ENCODE measurements around the gene SUGCT.

The SUGCT gene

DNA sequence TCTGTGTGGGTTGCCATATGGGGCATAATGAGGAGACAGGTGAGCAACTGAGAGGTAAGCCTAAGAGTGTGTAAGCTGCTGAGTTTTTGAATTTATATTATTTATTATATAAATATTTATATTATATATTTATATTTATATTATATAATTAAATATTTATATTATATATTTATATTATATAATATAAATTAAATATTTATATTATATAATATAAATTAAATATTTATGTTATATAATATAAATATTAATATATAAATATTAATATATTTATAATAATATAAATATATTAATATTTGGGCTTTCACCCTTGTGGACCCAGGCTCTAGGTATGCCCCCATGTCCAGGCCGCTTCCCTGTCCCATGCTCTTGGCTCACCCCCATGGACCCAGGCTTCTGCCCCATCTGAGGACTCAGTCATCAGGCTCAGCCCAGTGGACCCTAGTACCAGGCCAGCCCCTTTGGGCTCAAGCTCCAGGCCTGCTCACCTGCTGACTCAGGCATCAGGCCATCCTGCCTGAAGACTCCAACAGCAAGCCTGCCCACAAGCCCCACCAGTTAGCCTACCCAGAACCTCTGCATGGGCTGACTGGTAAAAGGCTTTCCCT is 755.4 kb downstream of the SUGCT start:
- TF ChIP-seq SIN3A (IDR thresholded peaks at IDR 0.05; ENCODE audit: borderline replicate concordance, insufficient read depth, low read length) (no peak), FOXP2 (optimal IDR thresholded peaks at IDR 0.05; ENCODE audit: borderline replicate concordance, extremely low read depth, extremely low read length, insufficient read depth) (no peak), POLR2AphosphoS5 (IDR thresholded peaks at IDR 0.05; ENCODE audit: low read depth, low read length) (no peak), TAF1 (IDR thresholded peaks at IDR 0.05; ENCODE audit: borderline replicate concordance, insufficient read depth, low read length) (no peak)
- TF ChIP-seq, protein P1, sequence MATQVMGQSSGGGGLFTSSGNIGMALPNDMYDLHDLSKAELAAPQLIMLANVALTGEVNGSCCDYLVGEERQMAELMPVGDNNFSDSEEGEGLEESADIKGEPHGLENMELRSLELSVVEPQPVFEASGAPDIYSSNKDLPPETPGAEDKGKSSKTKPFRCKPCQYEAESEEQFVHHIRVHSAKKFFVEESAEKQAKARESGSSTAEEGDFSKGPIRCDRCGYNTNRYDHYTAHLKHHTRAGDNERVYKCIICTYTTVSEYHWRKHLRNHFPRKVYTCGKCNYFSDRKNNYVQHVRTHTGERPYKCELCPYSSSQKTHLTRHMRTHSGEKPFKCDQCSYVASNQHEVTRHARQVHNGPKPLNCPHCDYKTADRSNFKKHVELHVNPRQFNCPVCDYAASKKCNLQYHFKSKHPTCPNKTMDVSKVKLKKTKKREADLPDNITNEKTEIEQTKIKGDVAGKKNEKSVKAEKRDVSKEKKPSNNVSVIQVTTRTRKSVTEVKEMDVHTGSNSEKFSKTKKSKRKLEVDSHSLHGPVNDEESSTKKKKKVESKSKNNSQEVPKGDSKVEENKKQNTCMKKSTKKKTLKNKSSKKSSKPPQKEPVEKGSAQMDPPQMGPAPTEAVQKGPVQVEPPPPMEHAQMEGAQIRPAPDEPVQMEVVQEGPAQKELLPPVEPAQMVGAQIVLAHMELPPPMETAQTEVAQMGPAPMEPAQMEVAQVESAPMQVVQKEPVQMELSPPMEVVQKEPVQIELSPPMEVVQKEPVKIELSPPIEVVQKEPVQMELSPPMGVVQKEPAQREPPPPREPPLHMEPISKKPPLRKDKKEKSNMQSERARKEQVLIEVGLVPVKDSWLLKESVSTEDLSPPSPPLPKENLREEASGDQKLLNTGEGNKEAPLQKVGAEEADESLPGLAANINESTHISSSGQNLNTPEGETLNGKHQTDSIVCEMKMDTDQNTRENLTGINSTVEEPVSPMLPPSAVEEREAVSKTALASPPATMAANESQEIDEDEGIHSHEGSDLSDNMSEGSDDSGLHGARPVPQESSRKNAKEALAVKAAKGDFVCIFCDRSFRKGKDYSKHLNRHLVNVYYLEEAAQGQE (IDR thresholded peaks at IDR 0.05; ENCODE audit: insufficient read depth in 1 of 2, low read depth in 2 of 2, low read length in 2 of 2), result no peak

DNA sequence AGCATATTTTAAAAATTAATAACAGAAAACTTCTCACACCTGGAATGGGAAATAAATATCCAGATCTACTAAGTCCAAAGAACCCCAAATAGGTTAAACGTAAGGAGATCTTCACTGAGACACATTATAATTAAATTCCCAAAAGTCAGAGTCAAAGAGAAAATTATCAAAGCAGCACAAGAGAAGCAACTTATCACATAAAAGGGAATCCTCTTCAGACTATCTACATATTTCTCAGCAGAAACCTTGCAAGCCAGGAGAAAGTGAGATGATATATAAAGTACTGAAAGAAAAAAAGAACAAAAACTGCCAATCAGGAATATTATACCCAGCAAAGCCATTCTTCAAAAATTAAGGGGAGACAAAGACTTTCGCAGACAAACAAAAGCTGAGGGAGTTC is 756.4 kb downstream of the SUGCT start:
- TF ChIP-seq, protein P1 (IDR thresholded peaks at IDR 0.05; ENCODE audit: insufficient read depth in 1 of 2, low read depth in 2 of 2, low read length in 2 of 2), result no peak
- TF ChIP-seq SIN3A (IDR thresholded peaks at IDR 0.05; ENCODE audit: borderline replicate concordance, insufficient read depth, low read length), result no peak

DNA sequence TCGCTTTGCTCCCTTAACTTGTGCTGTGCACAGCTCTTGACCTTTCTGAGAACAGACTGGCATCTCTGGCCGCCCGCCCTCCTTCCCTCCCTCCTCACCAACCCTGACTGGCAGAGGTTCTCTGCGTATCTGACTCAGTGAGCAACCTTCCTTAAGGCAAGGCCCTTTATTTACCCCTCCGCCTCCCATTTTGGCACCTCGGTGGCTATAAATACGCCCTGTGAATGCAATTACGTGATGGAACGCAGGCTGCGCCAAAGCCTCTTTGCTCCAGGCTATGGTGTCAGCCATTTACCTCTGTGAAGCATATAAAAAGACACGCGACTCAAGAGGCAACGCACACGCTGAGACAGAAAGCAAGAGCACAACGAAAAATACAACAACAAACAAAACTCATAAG is 764.3 kb downstream of the SUGCT start:
- TF ChIP-seq SIN3A (IDR thresholded peaks at IDR 0.05; ENCODE audit: borderline replicate concordance, insufficient read depth, low read length) (no peak), POLR2AphosphoS5 (IDR thresholded peaks at IDR 0.05; ENCODE audit: low read depth, low read length) (no peak), TAF1 (IDR thresholded peaks at IDR 0.05; ENCODE audit: borderline replicate concordance, insufficient read depth, low read length) (no peak), FOXP2 (optimal IDR thresholded peaks at IDR 0.05; ENCODE audit: borderline replicate concordance, extremely low read depth, extremely low read length, insufficient read depth) (no peak)
- TF ChIP-seq, protein P1 (IDR thresholded peaks at IDR 0.05; ENCODE audit: insufficient read depth in 1 of 2, low read depth in 2 of 2, low read length in 2 of 2), result no peak

GRCh38 chr7:40899636-40900507 is 765.1 kb downstream of the SUGCT start:
- TF ChIP-seq FOXP2 (optimal IDR thresholded peaks at IDR 0.05; ENCODE audit: borderline replicate concordance, extremely low read depth, extremely low read length, insufficient read depth), result no peak
- TF ChIP-seq POLR2AphosphoS5 (IDR thresholded peaks at IDR 0.05; ENCODE audit: low read depth, low read length), result no peak
- TF ChIP-seq TAF1 (IDR thresholded peaks at IDR 0.05; ENCODE audit: borderline replicate concordance, insufficient read depth, low read length), result no peak
- TF ChIP-seq, protein P1 (IDR thresholded peaks at IDR 0.05; ENCODE audit: insufficient read depth in 1 of 2, low read depth in 2 of 2, low read length in 2 of 2), result no peak
- TF ChIP-seq SIN3A (IDR thresholded peaks at IDR 0.05; ENCODE audit: borderline replicate concordance, insufficient read depth, low read length), result no peak
